Stomach smooth muscle (tissue), 2 donors: ENCODE data around the gene TTC12.

Experiments used
- H3K27ac ChIP-seq: one replicate; pipeline ENCODE4 v1.7.0; 2013; ENCODE audit warnings: mild to moderate bottlenecking, low read length, inconsistent platforms
- H3K27me3 ChIP-seq, 2 donors: one replicate each; pipeline ENCODE4 v1.7.0; 2013; ENCODE audit warnings: low read length in 2 of 2; ENCODE audit not compliant: insufficient read depth in 2 of 2, control insufficient read depth in 1 of 2
- H3K36me3 ChIP-seq, 2 donors: one replicate each; pipeline ENCODE4 v1.7.0; 2013; ENCODE audit warnings: low read length in 2 of 2; ENCODE audit not compliant: control insufficient read depth in 2 of 2, insufficient read depth in 2 of 2
- H3K4me1 ChIP-seq: one replicate; pipeline ENCODE4 v1.7.0; 2013; ENCODE audit warnings: low read length; ENCODE audit not compliant: control insufficient read depth, insufficient read depth
- H3K4me3 ChIP-seq, 2 donors: one replicate each; pipeline ENCODE4 v1.7.0; 2013; ENCODE audit warnings: low read length in 2 of 2
- H3K9ac ChIP-seq, 2 donors: one replicate each; pipeline ENCODE4 v1.7.0; 2013; ENCODE audit warnings: low read length in 2 of 2, mild to moderate bottlenecking in 1 of 2
- H3K9me3 ChIP-seq, 2 donors: one replicate each; pipeline ENCODE4 v1.7.0; 2013; ENCODE audit warnings: low read length in 2 of 2; ENCODE audit not compliant: control insufficient read depth in 2 of 2
- donor health status: healthy.
- donor health status: Pancreatic carcinoma.

Gene TTC12

DNA sequence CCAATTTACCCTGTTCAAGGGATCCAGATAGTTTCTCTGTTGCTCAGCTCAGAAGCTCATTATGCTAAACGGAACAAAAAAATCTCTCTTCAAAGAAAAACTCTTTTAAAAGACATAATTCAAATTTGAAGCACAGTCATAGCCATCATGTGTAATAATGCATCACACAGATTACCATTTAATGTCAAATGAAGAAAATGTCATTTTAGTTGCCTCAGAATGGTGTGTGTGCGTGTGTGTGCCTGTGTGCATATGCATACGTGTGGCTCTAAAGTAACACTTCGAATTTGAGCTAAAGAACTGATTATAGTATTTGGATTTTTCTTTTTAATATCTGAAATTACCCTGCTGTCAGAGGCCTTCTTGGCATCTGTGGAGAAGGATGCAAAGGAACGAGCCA lies 9.9 kb downstream of the TTC12 start:
- Histone ChIP-seq H3K27me3 (no peaks in the 10 kb centered on the region), H3K9me3 (no peaks in the 10 kb centered on the region), H3K4me1 (no peaks in the 10 kb centered on the region), H3K4me3 (no peak overlapping the region), H3K36me3 (peaks cover 26 to 33% of the 10 kb centered on the region in 2 donors), H3K9ac (no peak overlapping the region), H3K27ac (no peak overlapping the region)

DNA sequence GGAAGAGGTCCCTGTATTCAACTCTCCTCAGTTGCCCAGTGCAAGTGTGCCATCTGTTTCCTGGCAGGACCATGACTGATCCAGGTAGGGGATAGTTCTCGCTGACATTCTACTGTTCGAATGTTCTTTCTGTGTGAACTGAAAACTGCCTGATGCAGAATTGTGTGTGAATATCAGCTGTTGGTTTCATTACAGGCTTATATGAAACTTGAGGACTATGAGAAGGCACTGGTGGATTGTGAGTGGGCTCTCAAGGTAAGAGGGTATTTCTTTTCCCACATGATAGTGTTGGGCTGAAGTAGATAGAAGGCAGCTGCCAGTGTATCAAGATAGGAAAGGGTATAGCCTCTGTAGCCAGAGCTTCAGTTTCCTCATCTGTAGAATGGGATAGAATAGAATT lies 15.3 kb downstream of the TTC12 start:
- Histone ChIP-seq H3K9me3 (no peaks in the 10 kb centered on the region), H3K27ac (no peak overlapping the region)

DNA sequence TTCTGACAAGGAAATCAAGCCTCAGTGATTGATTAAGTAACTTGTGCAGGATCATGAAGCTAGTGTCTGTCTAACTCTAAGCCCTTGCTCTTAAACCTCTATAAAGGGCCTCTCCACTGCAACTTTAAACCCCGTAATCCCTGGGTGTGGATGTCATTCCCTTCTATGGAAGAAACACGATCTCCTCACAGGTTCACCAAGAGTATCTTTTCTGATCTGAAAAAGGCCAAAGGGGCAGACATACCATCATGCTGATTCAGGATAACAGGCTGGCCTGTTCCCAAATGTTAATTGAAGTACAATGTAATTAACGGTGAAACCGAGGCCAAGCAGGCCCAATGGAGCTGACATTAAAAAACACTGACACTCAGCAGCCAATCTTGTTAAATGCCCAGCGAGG lies 17.1 kb downstream of the TTC12 start:
- no peaks in the 10 kb centered on the region for H3K9me3 ChIP-seq
- no peaks in the 10 kb centered on the region for H3K4me1 ChIP-seq
- H3K27me3 ChIP-seq: no peaks in the 10 kb centered on the region
- H3K4me3 ChIP-seq: no peak overlapping the region
- no peak overlapping the region for H3K27ac ChIP-seq
- H3K36me3 ChIP-seq: peaks cover 46 to 49% of the 10 kb centered on the region in 2 donors
- H3K9ac ChIP-seq: no peak overlapping the region

More for the DNA sequence above, 15.3 kb downstream of the TTC12 start:
- H3K4me1 ChIP-seq: no peaks in the 10 kb centered on the region
- H3K27me3 ChIP-seq: no peaks in the 10 kb centered on the region
- no peak overlapping the region for H3K4me3 ChIP-seq
- H3K36me3 ChIP-seq: peaks cover 43 to 49% of the 10 kb centered on the region in 2 donors
- no peak overlapping the region for H3K9ac ChIP-seq

DNA sequence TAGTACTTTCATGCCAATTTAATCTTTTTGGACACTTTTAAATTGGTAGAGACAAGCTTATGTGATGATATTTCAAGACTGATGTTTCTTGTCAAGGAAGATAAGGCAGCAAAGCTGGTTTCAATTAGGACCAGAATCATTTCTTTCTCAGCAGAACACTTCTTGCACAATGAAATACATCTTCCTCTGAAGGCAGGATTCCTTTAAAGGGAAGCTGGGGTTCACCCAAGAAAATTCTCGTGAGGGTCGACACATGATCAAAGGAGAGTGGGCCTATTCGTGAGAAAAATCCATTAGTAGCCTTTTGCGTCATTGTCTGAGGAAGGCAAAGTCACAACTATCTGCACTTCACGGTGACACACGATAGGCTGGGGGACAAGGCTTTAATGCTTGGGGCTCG lies 17.6 kb downstream of the TTC12 start:
- Histone ChIP-seq H3K9ac (no peak overlapping the region), H3K27ac (no peak overlapping the region), H3K4me1 (no peaks in the 10 kb centered on the region), H3K36me3 (peaks cover 49 to 51% of the 10 kb centered on the region in 2 donors), H3K9me3 (no peaks in the 10 kb centered on the region), H3K27me3 (no peaks in the 10 kb centered on the region), H3K4me3 (no peak overlapping the region)

DNA sequence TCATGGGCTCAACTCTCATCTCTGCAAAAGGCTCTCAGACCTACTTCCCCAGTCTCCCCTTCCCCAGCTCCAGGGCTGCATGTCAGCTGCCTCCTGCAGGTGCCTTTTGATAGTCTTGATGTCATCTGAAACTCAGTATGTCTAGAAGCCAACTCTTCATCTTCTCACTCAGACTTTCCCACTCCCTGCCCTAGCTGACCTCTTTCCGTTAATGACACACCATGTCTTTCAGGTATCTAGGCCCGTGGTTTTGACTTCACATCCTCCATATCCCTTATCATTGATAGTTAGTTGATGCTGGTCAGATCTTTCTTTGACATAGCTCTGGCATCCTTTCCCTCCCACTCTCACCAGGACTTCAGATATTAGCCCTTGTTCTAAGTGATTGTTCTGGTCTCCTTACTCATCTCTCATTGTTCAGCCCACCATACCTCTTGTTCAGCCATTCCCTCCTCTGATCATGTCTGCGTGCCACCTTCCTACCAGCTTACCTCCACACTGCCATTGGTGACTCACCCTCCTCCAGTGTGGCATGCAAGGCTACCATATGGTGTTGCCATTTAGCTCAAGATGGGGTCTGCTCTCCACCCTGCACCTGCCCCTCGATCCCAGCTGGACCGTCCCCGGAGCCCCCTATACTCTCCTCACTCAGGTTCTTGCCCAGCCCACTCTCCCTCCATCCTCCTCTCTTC lies 18.4 kb downstream of the TTC12 start:
- Histone ChIP-seq H3K4me3 (no peak overlapping the region), H3K4me1 (no peaks in the 10 kb centered on the region), H3K9me3 (no peaks in the 10 kb centered on the region), H3K9ac (no peak overlapping the region), H3K27ac (no peak overlapping the region), H3K27me3 (no peaks in the 10 kb centered on the region), H3K36me3 (peaks cover 43 to 49% of the 10 kb centered on the region in 2 donors)

DNA sequence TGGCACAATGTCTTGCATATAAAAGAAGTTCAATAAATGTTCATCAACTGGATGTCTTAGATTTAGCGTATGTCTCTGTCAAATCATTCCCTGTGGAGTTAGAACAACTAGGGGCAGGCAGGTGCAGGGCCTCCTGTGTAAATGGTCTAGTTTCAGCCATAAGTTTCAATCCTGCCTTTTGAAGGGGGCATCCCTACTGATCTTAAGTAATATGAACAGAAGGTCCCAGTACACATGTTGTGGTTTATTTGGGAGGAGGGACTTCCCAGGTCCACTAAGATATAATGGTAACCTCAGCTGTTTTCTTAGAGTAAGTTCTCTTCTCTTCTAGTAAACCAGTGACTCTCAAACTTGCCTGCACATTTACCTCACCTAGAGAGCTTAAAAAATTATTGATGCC lies 19.8 kb downstream of the TTC12 start:
- Histone ChIP-seq H3K9me3 (no peaks in the 10 kb centered on the region), H3K27ac (no peak overlapping the region), H3K36me3 (peaks cover 36 to 44% of the 10 kb centered on the region in 2 donors), H3K27me3 (no peaks in the 10 kb centered on the region), H3K4me1 (no peaks in the 10 kb centered on the region), H3K4me3 (no peak overlapping the region), H3K9ac (no peak overlapping the region)

DNA sequence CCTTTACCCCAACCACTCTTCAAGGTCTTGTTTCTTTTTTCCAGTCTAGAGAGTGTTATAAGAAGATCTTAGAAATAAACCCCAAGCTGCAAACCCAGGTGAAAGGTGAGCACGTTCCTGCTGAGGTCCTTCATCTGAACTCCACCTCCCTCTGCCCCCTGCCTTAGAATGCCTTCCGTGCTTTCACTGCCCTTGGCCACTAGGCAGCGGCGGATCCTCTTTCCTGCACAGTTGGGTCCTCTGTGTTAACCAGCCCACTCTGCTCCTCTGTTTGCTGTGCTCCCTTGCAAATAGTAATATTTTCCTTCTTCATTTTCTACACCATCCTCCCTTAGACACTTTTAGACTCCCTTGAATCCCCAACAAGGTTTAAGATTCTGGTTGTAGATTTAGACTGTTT lies 24.3 kb downstream of the TTC12 start:
- Histone ChIP-seq H3K36me3 (peaks cover 40 to 49% of the 10 kb centered on the region in 2 donors), H3K9me3 (no peaks in the 10 kb centered on the region)

DNA sequence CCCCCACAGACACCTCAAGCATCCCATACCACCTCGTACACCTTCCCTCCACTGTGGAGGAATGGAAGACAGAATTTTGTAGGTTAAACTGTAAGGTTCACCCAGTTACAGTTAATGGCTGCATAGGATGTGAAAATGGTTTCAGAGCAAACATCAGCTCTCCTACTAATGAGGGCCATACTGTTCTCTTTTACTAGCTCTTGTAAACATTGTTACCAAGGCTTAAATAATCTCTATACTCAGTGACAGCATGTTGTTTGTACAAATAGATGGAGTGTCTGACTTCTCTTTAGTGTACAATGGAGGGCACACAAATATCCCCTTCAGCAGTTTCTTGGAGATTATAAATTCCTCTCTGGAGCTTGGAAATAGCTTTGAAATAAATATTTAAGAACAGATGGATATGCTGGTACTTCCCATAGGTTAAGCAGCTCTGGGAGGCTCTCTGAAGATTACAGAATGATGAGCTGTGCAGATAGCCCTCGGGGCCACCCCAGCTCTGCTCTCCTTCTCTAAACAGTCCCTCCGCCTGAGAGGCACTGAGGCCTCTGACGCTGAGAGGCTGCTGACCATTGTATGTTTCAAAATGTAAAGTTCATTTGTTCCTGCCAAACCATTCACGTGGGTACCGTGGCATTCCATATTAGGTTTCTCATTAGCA lies 25.7 kb downstream of the TTC12 start:
- Histone ChIP-seq H3K4me1 (no peaks in the 10 kb centered on the region), H3K36me3 (peaks cover 42 to 48% of the 10 kb centered on the region in 2 donors), H3K9ac (no peak overlapping the region), H3K27me3 (no peaks in the 10 kb centered on the region), H3K9me3 (no peaks in the 10 kb centered on the region), H3K27ac (no peak overlapping the region), H3K4me3 (no peak overlapping the region)

More for the DNA sequence above, 24.3 kb downstream of the TTC12 start:
- Histone ChIP-seq H3K9ac (no peak overlapping the region), H3K27me3 (no peaks in the 10 kb centered on the region), H3K4me3 (no peak overlapping the region), H3K4me1 (no peaks in the 10 kb centered on the region), H3K27ac (no peak overlapping the region)

DNA sequence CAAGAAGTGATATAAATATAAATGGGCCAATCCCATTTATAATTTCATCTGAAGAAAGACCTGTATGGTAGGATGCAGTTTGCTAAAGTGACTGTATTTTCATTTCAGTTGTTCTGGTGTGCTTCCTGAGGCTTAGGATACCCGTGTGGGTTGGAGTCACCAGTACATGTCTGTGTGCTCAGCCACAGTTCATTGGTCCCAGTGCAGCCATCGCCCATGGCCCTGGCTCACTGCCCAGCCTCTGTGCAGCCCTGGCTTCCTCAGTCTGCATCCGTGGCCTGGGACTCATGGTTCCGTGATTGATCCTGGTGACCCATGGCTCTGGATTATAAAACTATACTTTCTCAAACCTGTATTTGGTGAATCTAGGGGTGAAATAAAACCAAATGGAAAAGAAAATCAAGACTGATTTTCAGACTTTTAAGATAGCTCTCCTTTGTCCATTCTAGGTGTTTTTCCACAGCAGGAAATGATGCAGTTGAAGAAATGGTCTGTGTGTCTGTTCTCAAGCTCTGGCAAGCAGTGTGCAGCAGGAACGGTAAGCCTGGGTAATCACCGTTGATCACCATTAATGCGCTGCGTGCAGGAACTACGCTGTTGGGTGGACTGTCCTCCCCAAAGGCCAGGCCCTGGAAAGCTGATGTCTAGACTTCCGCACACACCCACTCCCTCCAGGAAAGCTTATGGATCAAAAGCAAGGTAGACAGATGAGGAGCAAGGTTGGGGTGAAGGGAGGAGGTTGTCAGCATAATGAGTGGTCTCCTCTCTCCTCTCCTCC lies 27.2 kb downstream of the TTC12 start:
- Histone ChIP-seq H3K4me3 (no peak overlapping the region), H3K9ac (no peak overlapping the region), H3K27ac (no peak overlapping the region), H3K9me3 (no peaks in the 10 kb centered on the region), H3K27me3 (no peaks in the 10 kb centered on the region), H3K4me1 (no peaks in the 10 kb centered on the region), H3K36me3 (peaks cover 34 to 46% of the 10 kb centered on the region in 2 donors)

DNA sequence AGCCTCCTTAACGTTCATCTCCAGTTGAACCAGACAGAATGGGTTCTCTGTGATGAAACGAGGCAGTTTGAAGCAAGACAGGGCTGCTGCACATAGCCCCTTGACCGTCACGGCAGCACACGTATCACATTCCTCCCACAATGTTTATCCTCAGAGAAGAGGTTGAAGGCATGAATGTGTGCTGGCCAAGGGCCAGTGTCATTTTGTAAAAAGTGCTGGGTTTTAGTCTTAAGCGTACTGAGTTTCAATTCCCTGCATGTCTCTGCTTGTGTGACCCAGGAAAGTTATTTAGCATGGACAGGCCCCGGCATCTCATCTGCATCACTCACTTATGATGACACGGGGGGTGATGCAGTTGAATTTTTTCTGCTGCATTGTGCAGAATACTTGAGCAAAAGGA lies 31.6 kb downstream of the TTC12 start:
- no peaks in the 10 kb centered on the region for H3K9me3 ChIP-seq
- no peak overlapping the region for H3K27ac ChIP-seq
- H3K4me3 ChIP-seq: no peak overlapping the region
- no peaks in the 10 kb centered on the region for H3K27me3 ChIP-seq
- H3K36me3 ChIP-seq: peaks cover 21 to 44% of the 10 kb centered on the region in 2 donors
- no peaks in the 10 kb centered on the region for H3K4me1 ChIP-seq
- no peak overlapping the region for H3K9ac ChIP-seq
